Neural cell (in vitro differentiated cells): Measurements from ENCODE around the gene GART. TPM values are rescaled to one million over a fixed set of nuclear protein-coding genes. Genes with fewer than 3 reads are reported as not detected.

Source experiments
- H2AFZ ChIP-seq: fragments of 200-600, 300-800 bp; sonication (generic), shearing (Covaris generic); 2 replicates; pipeline ENCODE4 v1.6.0; 2014; ENCODE audit warnings: low read depth, mild to moderate bottlenecking, antibody characterized with exemption, low read length, moderate library complexity
- H3F3A ChIP-seq: fragments of 200-600 bp; shearing (Covaris generic); 2 replicates; pipeline ENCODE4 v1.6.1; 2016; ENCODE audit warnings: mild to moderate bottlenecking, moderate library complexity, mixed read lengths, antibody characterized with exemption, low read length; ENCODE audit not compliant: insufficient read depth, poor library complexity, severe bottlenecking
- H3K27ac ChIP-seq: fragments of 200-600, 300-800 bp; sonication (generic), shearing (Covaris generic); 2 replicates; pipeline ENCODE4 v1.5.1; 2014; ENCODE audit warnings: mild to moderate bottlenecking, low read length, moderate library complexity
- H3K27me3 ChIP-seq: fragments of 300-800, 200-600 bp; sonication (generic), shearing (Covaris generic); 2 replicates; pipeline ENCODE4 v1.6.0; 2014; ENCODE audit warnings: mild to moderate bottlenecking, low read depth, low read length, moderate library complexity; ENCODE audit not compliant: insufficient read depth
- H3K36me3 ChIP-seq: fragments of 300-800, 200-600 bp; sonication (generic), shearing (Covaris generic); 2 replicates; pipeline ENCODE4 v1.5.1; 2014; ENCODE audit warnings: mild to moderate bottlenecking, antibody characterized with exemption, low read length, moderate library complexity; ENCODE audit not compliant: insufficient read depth
- H3K4me2 ChIP-seq: fragments of 300-800, 200-600 bp; sonication (generic), shearing (Covaris generic); 2 replicates; pipeline ENCODE4 v1.6.0; 2014; ENCODE audit warnings: mild to moderate bottlenecking, low read length
- H3K4me3 ChIP-seq: fragments of 300-800, 200-600 bp; sonication (generic), shearing (Covaris generic); 2 replicates; pipeline ENCODE4 v1.5.1; 2014; ENCODE audit warnings: mild to moderate bottlenecking, low read length, moderate library complexity
- H3K79me2 ChIP-seq: fragments of 200-600 bp; shearing (Covaris generic); replicated peaks from 2 replicates; pipeline ENCODE4 v1.6.0; 2014; ENCODE audit warnings: mild to moderate bottlenecking, low read length, moderate library complexity; ENCODE audit not compliant: insufficient read depth
- H3K9ac ChIP-seq: fragments of 300-800, 200-600 bp; sonication (generic), shearing (Covaris generic); 2 replicates; pipeline ENCODE4 v1.6.1; 2016; ENCODE audit warnings: mild to moderate bottlenecking, low read length, mixed read lengths
- H3K9me2 ChIP-seq: fragments of 200-600 bp; shearing (Covaris generic); 2 replicates; pipeline ENCODE4 v1.6.1; 2016; ENCODE audit warnings: mild to moderate bottlenecking, low read length, mixed read lengths; ENCODE audit not compliant: insufficient read depth
- H3K9me3 ChIP-seq: fragments of 200-600, 300-800 bp; sonication (generic), shearing (Covaris generic); 2 replicates; pipeline ENCODE4 v1.6.1; 2016; ENCODE audit warnings: mild to moderate bottlenecking, mixed run types, low read length, moderate library complexity, mixed read lengths
- H4K20me1 ChIP-seq: fragments of 200-600 bp; shearing (Covaris generic); 2 replicates; pipeline ENCODE4 v1.6.1; 2016; ENCODE audit warnings: mild to moderate bottlenecking, mixed run types; ENCODE audit not compliant: insufficient read depth
- CTCF ChIP-seq: fragments of 450-650 bp; IDR thresholded peaks from 2 replicates; pipeline ENCODE4 v1.5.1; 2014; ENCODE audit warnings: antibody characterized with exemption, mild to moderate bottlenecking, moderate library complexity; ENCODE audit not compliant: poor library complexity, severe bottlenecking
- EP300 ChIP-seq: fragments of 450-650 bp; conservative IDR thresholded peaks from 2 replicates; pipeline ENCODE4 v1.6.1; 2014; ENCODE audit warnings: antibody characterized with exemption, mild to moderate bottlenecking, moderate library complexity; ENCODE audit not compliant: poor library complexity, severe bottlenecking
- MXI1 ChIP-seq: fragments of 450-650 bp; conservative IDR thresholded peaks from 2 replicates; pipeline ENCODE4 v1.6.1; 2014; ENCODE audit warnings: antibody characterized with exemption, mild to moderate bottlenecking; ENCODE audit not compliant: poor library complexity, severe bottlenecking
- POLR2AphosphoS5 ChIP-seq: IDR thresholded peaks from 2 replicates; pipeline ENCODE4 v1.6.1; 2012
- RAD21 ChIP-seq: fragments of 450-650 bp; conservative IDR thresholded peaks from 2 replicates; pipeline ENCODE4 v1.6.1; 2014; ENCODE audit warnings: antibody characterized with exemption, mild to moderate bottlenecking, moderate library complexity
- REST ChIP-seq: IDR thresholded peaks from 2 replicates; pipeline ENCODE4 v1.6.1; 2012; ENCODE audit warnings: borderline replicate concordance
- SMC3 ChIP-seq: fragments of 450-650 bp; conservative IDR thresholded peaks from 2 replicates; pipeline ENCODE4 v1.6.1; 2014; ENCODE audit warnings: antibody characterized with exemption, mild to moderate bottlenecking, moderate library complexity; ENCODE audit not compliant: poor library complexity
- TAF1 ChIP-seq: IDR thresholded peaks from 2 replicates; pipeline ENCODE4 v1.6.1; 2012; ENCODE audit warnings: low read depth
- polyA plus RNA-seq: library from polyadenylated mRNA; depleted of rRNA; stranded (reverse); fragments of >200 nt; gene quantifications from 2 replicates; pipeline ENCODE4 v1.2.3, GENCODE V29; 2014

Gene GART
- polyA plus RNA-seq, 1 donor from 2014 or later: 87.5 TPM

- Histone ChIP-seq H3K36me3 (no peaks in the 10 kb centered on the region), H2AFZ (no peak overlapping the region), H3K27me3 (no peaks in the 10 kb centered on the region), H3K27ac (no peak overlapping the region), H3K79me2 (no peaks in the 10 kb centered on the region), H3K4me2 (no peak overlapping the region), H3K4me3 (no peak overlapping the region), H3K9me2 (no peaks in the 10 kb centered on the region), H4K20me1 (no peaks in the 10 kb centered on the region), H3K9ac (no peak overlapping the region), H3K9me3 (no peaks in the 10 kb centered on the region), H3F3A (no peaks in the 10 kb centered on the region)
- no peak for TF ChIP-seq REST
- TF ChIP-seq RAD21: no peak
- no peak for TF ChIP-seq MXI1
- no peak for TF ChIP-seq EP300
- TF ChIP-seq TAF1: no peak
- no peak for TF ChIP-seq POLR2AphosphoS5
- TF ChIP-seq CTCF: no peak
Measured at GRCh38 chr21:33461538-33462250, 80.2 kb downstream of the GART start.

- no peaks in the 10 kb centered on the region for H3K79me2 ChIP-seq
- no peaks in the 10 kb centered on the region for H3K27me3 ChIP-seq
- no peak overlapping the region for H3K4me2 ChIP-seq
- H3F3A ChIP-seq: no peaks in the 10 kb centered on the region
- no peak overlapping the region for H3K4me3 ChIP-seq
- H3K9me3 ChIP-seq: no peaks in the 10 kb centered on the region
- no peak for TF ChIP-seq REST
- no peak for TF ChIP-seq RAD21
- no peak for TF ChIP-seq SMC3
- no peak for TF ChIP-seq POLR2AphosphoS5
- TF ChIP-seq EP300: no peak
- TF ChIP-seq TAF1: no peak
- no peak for TF ChIP-seq CTCF
- no peak overlapping the region for H3K9ac ChIP-seq
- H4K20me1 ChIP-seq: no peaks in the 10 kb centered on the region
- no peak overlapping the region for H2AFZ ChIP-seq
- no peaks in the 10 kb centered on the region for H3K36me3 ChIP-seq
- no peaks in the 10 kb centered on the region for H3K9me2 ChIP-seq
- H3K27ac ChIP-seq: no peak overlapping the region
Measured at GRCh38 chr21:33458861-33459260, 83.1 kb downstream of the GART start.
